Measurements from ENCODE around the gene NT5C1A.

The NT5C1A gene

GRCh38 chr1:39671793-39672550 is at the start of gene NT5C1A:
Gene NT5C1A (minus strand): TSS chr1:39672107. CDS start chr1:39672038, 69 bp downstream.
- no peak for DNase-seq (ENCODE audit: low read depth)
- peak within 1 kb of the TSS; percentile 42 for H3K4me3 ChIP-seq (ENCODE audit: low read length)
- TF ChIP-seq CTCF (conservative IDR thresholded peaks at IDR 0.05; ENCODE audit: low read length) = no peak

GRCh38 chr1:39721664-39722063 is 49.8 kb upstream of the NT5C1A start:
- no peak for DNase-seq (ENCODE audit: low read depth)
- H3K4me3 ChIP-seq (ENCODE audit: low read length) = no peak overlapping the region
- TF ChIP-seq CTCF (conservative IDR thresholded peaks at IDR 0.05; ENCODE audit: low read length) = no peak

- H3K4me3 ChIP-seq (ENCODE audit: low read length) = no peak overlapping the region
- TF ChIP-seq CTCF (conservative IDR thresholded peaks at IDR 0.05; ENCODE audit: low read length) = peak; percentile 68
- peak; percentile 60 for DNase-seq (ENCODE audit: low read depth)
Observed at GRCh38 chr1:39720094-39720999, 48.4 kb upstream of the NT5C1A start.

- DNase-seq (ENCODE audit: low read depth) = no peak
- H3K4me3 ChIP-seq (ENCODE audit: low read length) = no peak overlapping the region
- no peak for TF ChIP-seq CTCF (conservative IDR thresholded peaks at IDR 0.05; ENCODE audit: low read length)
Observed at GRCh38 chr1:39717809-39718208, 45.9 kb upstream of the NT5C1A start.

- no peak for TF ChIP-seq CTCF (conservative IDR thresholded peaks at IDR 0.05; ENCODE audit: low read length)
- no peak for DNase-seq (ENCODE audit: low read depth)
Observed at GRCh38 chr1:39713557-39713956, 41.6 kb upstream of the NT5C1A start.

GRCh38 chr1:39711966-39712340 is 40.0 kb upstream of the NT5C1A start:
- no peak for TF ChIP-seq CTCF (conservative IDR thresholded peaks at IDR 0.05; ENCODE audit: low read length)
- no peak overlapping the region for H3K4me3 ChIP-seq (ENCODE audit: low read length)
- DNase-seq (ENCODE audit: low read depth) = no peak

More at GRCh38 chr1:39713557-39713956, 41.6 kb upstream of the NT5C1A start:
- no peak overlapping the region for H3K4me3 ChIP-seq (ENCODE audit: low read length)
